GM12873 (cell line): ENCODE measurements around the gene PNMT.

Source experiments
- TF ChIP-seq, protein P1 (sequence below): IDR thresholded peaks from 2 replicates; pipeline ENCODE4 v1.5.1; 2012; ENCODE audit warnings: low read depth, mild to moderate bottlenecking, moderate library complexity, low read length, control low read depth; ENCODE audit not compliant: insufficient read depth; ENCODE audit errors: missing control alignments

The PNMT gene

DNA sequence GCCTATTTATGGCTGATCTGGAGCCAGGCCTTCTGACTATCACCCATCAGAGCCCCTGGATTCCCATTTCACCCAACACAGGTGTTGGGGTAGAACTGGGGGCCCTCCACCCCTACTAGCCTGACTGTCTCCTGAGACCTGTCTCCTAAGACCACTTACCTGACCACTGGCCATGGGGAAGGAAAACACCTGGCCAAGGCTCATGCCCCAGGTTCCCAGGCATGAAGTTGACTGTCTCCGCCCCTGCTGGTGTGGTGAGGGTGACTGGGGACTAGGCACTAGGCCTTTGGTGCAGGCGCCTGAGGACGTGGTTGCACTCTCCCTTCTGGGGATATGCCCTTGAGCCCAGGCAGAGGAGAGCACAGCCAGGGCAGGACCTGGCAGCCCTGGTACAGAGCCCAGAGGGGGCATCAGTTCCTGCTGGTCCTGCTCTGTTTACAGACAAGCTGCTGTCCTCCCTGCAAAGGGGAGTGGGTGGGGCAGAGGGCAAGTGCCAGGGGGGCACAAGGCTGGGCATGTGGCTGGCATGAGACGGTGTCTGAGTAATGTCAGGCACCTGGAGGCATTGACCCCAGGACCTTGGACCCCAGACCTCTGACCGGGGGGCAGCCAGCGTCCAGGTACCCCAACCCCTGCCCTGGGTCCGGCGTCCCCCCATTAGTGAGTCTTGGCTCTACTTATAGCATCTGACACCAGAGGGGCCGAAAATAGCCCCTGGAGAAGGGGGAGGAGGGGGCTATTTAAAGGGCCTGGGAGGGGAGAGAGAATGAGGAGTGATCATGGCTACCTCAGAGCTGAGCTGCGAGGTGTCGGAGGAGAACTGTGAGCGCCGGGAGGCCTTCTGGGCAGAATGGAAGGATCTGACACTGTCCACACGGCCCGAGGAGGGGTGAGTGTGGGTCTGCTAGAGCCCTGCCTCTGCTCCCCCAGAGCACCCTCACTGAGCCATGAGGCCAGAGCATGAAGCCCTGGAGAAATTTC is 3.4 kb upstream of the PNMT start, which contains the start of gene TCAP:
Gene TCAP, plus strand, starts transcription at position 769 of the 981 bp plus-strand sequence. Its CDS starts 11 bp downstream, at position 780.
- TF ChIP-seq, protein P1, sequence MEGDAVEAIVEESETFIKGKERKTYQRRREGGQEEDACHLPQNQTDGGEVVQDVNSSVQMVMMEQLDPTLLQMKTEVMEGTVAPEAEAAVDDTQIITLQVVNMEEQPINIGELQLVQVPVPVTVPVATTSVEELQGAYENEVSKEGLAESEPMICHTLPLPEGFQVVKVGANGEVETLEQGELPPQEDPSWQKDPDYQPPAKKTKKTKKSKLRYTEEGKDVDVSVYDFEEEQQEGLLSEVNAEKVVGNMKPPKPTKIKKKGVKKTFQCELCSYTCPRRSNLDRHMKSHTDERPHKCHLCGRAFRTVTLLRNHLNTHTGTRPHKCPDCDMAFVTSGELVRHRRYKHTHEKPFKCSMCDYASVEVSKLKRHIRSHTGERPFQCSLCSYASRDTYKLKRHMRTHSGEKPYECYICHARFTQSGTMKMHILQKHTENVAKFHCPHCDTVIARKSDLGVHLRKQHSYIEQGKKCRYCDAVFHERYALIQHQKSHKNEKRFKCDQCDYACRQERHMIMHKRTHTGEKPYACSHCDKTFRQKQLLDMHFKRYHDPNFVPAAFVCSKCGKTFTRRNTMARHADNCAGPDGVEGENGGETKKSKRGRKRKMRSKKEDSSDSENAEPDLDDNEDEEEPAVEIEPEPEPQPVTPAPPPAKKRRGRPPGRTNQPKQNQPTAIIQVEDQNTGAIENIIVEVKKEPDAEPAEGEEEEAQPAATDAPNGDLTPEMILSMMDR: no peak

- TF ChIP-seq, protein P1: peak; percentile 10
Measured at GRCh38 chr17:39665642-39666224, 2.5 kb upstream of the PNMT start.

DNA sequence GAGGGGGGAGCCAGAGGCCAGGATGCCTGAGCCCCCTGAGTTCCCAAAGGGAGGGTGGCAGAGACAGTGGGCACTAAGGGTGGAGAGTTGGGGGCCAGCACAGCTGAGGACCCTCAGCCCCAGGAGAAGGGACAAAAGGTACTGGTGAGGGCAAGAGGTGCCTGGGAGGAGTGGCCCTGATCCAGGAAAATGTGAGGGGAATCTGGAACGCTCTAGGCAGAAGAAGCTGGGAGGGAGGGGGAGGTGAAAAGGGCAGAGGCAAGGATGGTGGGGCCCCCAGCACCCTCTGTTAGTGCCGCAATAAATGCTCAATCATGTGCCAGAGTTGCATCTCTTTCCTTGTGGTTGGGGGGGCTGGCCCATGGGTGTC is 2.0 kb upstream of the PNMT start:
- TF ChIP-seq, protein P1: no peak

DNA sequence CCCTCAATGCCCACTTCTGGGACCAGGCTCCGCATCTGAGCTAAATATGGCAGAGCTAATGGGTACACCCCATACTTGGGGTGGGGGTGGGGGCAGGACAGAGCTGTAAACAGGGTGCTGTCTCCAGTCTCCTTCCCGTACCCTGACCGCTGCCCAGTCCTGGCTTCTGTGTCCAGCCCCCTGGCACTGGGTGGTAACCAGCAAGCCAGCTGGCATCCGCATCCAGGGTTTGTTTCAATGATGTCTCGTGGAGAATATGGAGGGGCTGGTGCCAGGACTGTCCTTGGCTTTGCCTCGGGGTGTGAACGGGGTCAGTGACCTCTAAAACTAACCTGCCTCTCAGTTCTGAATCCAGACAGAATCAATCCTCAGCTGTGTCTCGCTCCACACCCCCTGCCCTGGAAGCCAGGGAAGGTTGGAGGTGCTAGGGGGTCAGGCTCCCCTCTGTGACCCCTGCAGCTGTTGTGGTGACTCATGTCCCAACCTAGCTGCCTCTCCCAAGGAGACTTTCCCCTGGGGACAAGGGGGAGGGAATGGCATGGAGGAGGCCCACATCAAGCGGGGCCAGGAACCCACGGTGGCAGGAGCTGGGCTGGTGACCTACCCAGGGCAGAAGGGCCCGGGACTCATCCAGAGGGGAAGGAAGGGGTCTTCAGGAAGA is 1.5 kb upstream of the PNMT start:
- TF ChIP-seq, protein P1: no peak

GRCh38 chr17:39667262-39667944 is 850 bp upstream of the PNMT start:
- TF ChIP-seq, protein P1: no peak

- TF ChIP-seq, protein P1: no peak
Measured at GRCh38 chr17:39669897-39670735, 1.9 kb downstream of the PNMT start.
